GM12878 (cell line): ENCODE data around the gene HPX. TPM values are rescaled to one million over a fixed set of nuclear protein-coding genes. Genes with fewer than 3 reads are reported as not detected.

Experiments used
- ATAC-seq: fragments of 200-7000 bp; cut with Tn5 transposase; 3 replicates; pipeline ENCODE4 v1.9.1; 2020; ENCODE audit warnings: mild to moderate bottlenecking, moderate library complexity
- BruUV-seq: library from RNA; stranded (reverse); fragments of 400-500 nt; replicated peaks from 2 replicates; lab custom pipeline; 2021; lab: Mats Ljungman, UMichigan
- CTCF ChIA-PET: fragments of 300-600 bp; sonication (Branson Sonifier 250); formaldehyde crosslinking; extraction: SDS; loops from one replicate; lab custom pipeline; 2021; ENCODE audit warnings: inconsistent platforms; lab: Yijun Ruan, JAX
- POLR2A ChIA-PET: fragments of 350-600 bp; formaldehyde crosslinking; extraction: SDS; loops from one replicate; lab custom pipeline; 2021; ENCODE audit warnings: inconsistent platforms; lab: Charles Lee
- RAD21 ChIA-PET: fragments of 300-600 bp; sonication (Branson Sonifier 250); formaldehyde crosslinking; loops from one replicate; lab custom pipeline; 2023; ENCODE audit warnings: antibody characterized with exemption; ENCODE audit not compliant: unreplicated experiment; lab: Charles Lee
- SMC1A ChIA-PET: fragments of 300-600 bp; sonication (Branson Sonifier 250); formaldehyde crosslinking; loops from one replicate; lab custom pipeline; 2023; ENCODE audit not compliant: unreplicated experiment, uncharacterized antibody; lab: Charles Lee
- DNase-seq: peaks from one replicate; pipeline ENCODE4 v3.0.0-alpha.2; 2011; ENCODE audit warnings: low read depth, low spot score
- FAIRE-seq: peaks from 3 replicates; lab custom pipeline; 2011; peaks lifted over from hg19 to GRCh38; lab: Jason Lieb, UNC
- H2AFZ ChIP-seq: 2 replicates; pipeline ENCODE4 v1.6.0; 2011; ENCODE audit warnings: low read depth, low read length, control low read depth; ENCODE audit not compliant: control insufficient read depth
- H3K27ac ChIP-seq: 2 replicates; pipeline ENCODE4 v1.5.1; 2011; ENCODE audit warnings: control low read depth; ENCODE audit not compliant: control insufficient read depth, insufficient read depth
- H3K27me3 ChIP-seq, 2 experiments: replicated peaks in 1 of 2; 2 replicates each; pipeline versions ENCODE4 v1.6.0 to v1.6.1; 2011; ENCODE audit warnings: low read length in 1 of 2; ENCODE audit not compliant: control insufficient read depth in 2 of 2, insufficient read depth in 2 of 2
- H3K36me3 ChIP-seq, 2 experiments: 2 replicates each; pipeline ENCODE4 v1.5.1; 2011; ENCODE audit warnings: low read length in 1 of 2; ENCODE audit not compliant: control insufficient read depth in 2 of 2, insufficient read depth in 2 of 2
- H3K4me1 ChIP-seq: 2 replicates; pipeline ENCODE4 v1.6.1; 2011; ENCODE audit warnings: mild to moderate bottlenecking, low read length, moderate library complexity, mixed read lengths; ENCODE audit not compliant: control insufficient read depth, insufficient read depth
- H3K4me2 ChIP-seq: 2 replicates; pipeline ENCODE4 v1.6.0; 2011; ENCODE audit warnings: control low read depth; ENCODE audit not compliant: control insufficient read depth, insufficient read depth
- H3K4me3 ChIP-seq: fragments of 200-600 bp; sonication (generic); 2 replicates; pipeline ENCODE4 v1.5.1; 2016
- H3K79me2 ChIP-seq: 2 replicates; pipeline ENCODE4 v1.6.0; 2011; ENCODE audit warnings: low read length; ENCODE audit not compliant: control insufficient read depth, insufficient read depth
- H3K9ac ChIP-seq: 2 replicates; pipeline ENCODE4 v1.8.0; 2011; ENCODE audit warnings: low read length, control low read depth, mixed read lengths; ENCODE audit not compliant: control insufficient read depth, insufficient read depth
- H3K9me3 ChIP-seq: replicated peaks from 3 replicates; pipeline ENCODE4 v1.5.1; 2011; ENCODE audit warnings: mild to moderate bottlenecking, low read length; ENCODE audit not compliant: control insufficient read depth, insufficient read depth
- H4K20me1 ChIP-seq: 2 replicates; pipeline ENCODE4 v1.6.0; 2011; ENCODE audit not compliant: control insufficient read depth, insufficient read depth
- CREB1 ChIP-seq: IDR thresholded peaks from 2 replicates; pipeline ENCODE4 v1.6.1; 2012; ENCODE audit warnings: low read depth, mild to moderate bottlenecking, inconsistent platforms
- SPI1 ChIP-seq: IDR thresholded peaks from 2 replicates; pipeline ENCODE4 v1.6.1; 2011; ENCODE audit warnings: low read depth, mild to moderate bottlenecking, low read length, moderate library complexity, borderline replicate concordance; ENCODE audit not compliant: insufficient read depth
- STAT1 ChIP-seq: fragments of 450-650 bp; conservative IDR thresholded peaks from 2 replicates; pipeline ENCODE4 v1.6.1; 2014; ENCODE audit warnings: antibody characterized with exemption, mild to moderate bottlenecking
- YBX1 ChIP-seq: fragments of 450-650 bp; IDR thresholded peaks from 2 replicates; pipeline ENCODE4 v1.6.1; 2016; ENCODE audit warnings: antibody characterized with exemption
- ZNF274 ChIP-seq: IDR thresholded peaks from one replicate; pipeline ENCODE4 v1.8.0; 2011; ENCODE audit not compliant: insufficient read length, insufficient read depth
- WGBS: methylation state at CpG from one replicate; pipeline ENCODE4 v1.1.6; 2016; ENCODE audit warnings: low lambda C conversion rate; ENCODE audit not compliant: insufficient replicate concordance, insufficient coverage; ENCODE audit errors: missing lambda C conversion rate; 5-methylcytosine and 5-hydroxymethylcytosine counted together
- in situ Hi-C: fragments of 300-500 bp; cut with MboI; formaldehyde crosslinking; loops from 9 replicates; pipeline ENCODE4 v1.14.3; 2018; ENCODE audit warnings: mixed read lengths
- intact Hi-C: fragments of 100-400 bp; cut with micrococcal nuclease; formaldehyde crosslinking; loops from one replicate; pipeline ENCODE4 v1.14.2; 2022; ENCODE audit not compliant: unreplicated experiment
- polyA plus RNA-seq, 11 experiments: library from polyadenylated mRNA; depleted of rRNA in 4 of 11; unstranded in 6 of 11; stranded (reverse) in 5 of 11; fragments of >200 nt; fragmentation: Nextera tagmentation in 4 of 11; fragmentation: Illumina TruSeq in 1 of 11; extraction: Ambion mirVana in 4 of 11; extraction: Trizol in 1 of 11; gene quantifications; 1 replicate in 1 of 11; 2 replicates in 10 of 11; pipeline versions ENCODE4 v1.2.1 to v1.2.3, GENCODE V29; 2011 to 2016; ENCODE audit warnings: inconsistent platforms in 2 of 11, missing spikeins in 2 of 11, low read depth in 1 of 11
- total RNA-seq, 4 experiments: library from RNA; depleted of rRNA in 3 of 4; stranded (reverse); fragments of >200 nt in 3 of 4; fragmentation: Illumina TruSeq in 1 of 4; extraction: Trizol in 1 of 4; gene quantifications; 2 replicates each; pipeline versions ENCODE4 v1.2.1 to v1.2.3, GENCODE V29; 2013 to 2021
- TF ChIP-seq, protein P1 (sequence below): IDR thresholded peaks from 2 replicates; pipeline ENCODE4 v1.6.1; 2012; ENCODE audit warnings: low read depth, low read length, improper control_type of control experiment

The HPX gene
- total and polyA plus RNA-seq, 10 of the 15 experiments (the other 5 are each of a cell fraction or from before 2014, with no cell fraction given): 0.08 to 1.7 (median 0.18) TPM; not detected in 1

DNA sequence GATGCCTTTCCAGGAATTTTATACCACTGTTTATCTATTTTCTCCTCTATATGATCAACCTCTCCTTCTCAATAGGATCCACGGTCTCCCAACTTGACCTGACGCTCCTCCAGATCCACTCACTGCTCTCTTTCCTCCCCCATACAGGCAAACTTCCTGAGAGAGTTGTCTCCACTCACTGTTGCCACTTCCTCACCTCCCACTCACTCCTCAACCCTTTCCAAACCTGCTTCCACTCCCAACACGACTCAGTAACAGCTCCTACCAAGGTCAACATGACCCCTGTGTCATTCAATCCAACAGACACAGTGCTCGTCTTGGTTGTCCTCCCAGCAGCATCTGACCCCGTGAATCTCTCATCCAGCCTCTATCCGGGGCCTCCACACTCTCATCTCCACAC, 25.0 kb downstream of the HPX start:
- Histone ChIP-seq H4K20me1 (no peaks in the 10 kb centered on the region; the same call in 1 of the 2 replicates), H3K9ac (no peak overlapping the region), H3K4me1 (peaks cover 8% of the 10 kb centered on the region), H3K79me2 (no peaks in the 10 kb centered on the region), H2AFZ (no peak overlapping the region), H3K36me3 (no peaks in the 10 kb centered on the region), H3K4me2 (no peak overlapping the region), H3K27me3 (peaks cover 4 to 9% of the 10 kb centered on the region in 2 experiments; a peak in 3 of 4 replicates), H3K27ac (no peak overlapping the region), H3K4me3 (no peak overlapping the region), H3K9me3 (no peaks in the 10 kb centered on the region)
- SMC1A ChIA-PET: interaction anchor here (1.0 kb wide), 1 partner anchor 11 kb away, joined by 3 read pairs; no protein-coding TSS in a partner anchor
- whole genome bisulfite sequencing: 56% methylated on average over 6 of the region's 6 CpGs
- DNase-seq: no peak
- ATAC-seq: no peak
- intact Hi-C loops (no loop called here), in situ Hi-C loops (no loop called here)
- CTCF ChIA-PET: interaction anchor here (1.5 kb wide), 1 partner anchor 37 kb away, joined by 3 read pairs; no protein-coding TSS in a partner anchor
- TF ChIP-seq ZNF274 (no peak), YBX1 (no peak), STAT1 (no peak)
- TF ChIP-seq, protein P1, sequence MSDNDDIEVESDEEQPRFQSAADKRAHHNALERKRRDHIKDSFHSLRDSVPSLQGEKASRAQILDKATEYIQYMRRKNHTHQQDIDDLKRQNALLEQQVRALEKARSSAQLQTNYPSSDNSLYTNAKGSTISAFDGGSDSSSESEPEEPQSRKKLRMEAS: no peak
- no TSS peak for BruUV-seq
- FAIRE-seq: no peak
- RAD21 ChIA-PET: no interaction called here
- POLR2A ChIA-PET: no interaction called here

- intact Hi-C loops (no loop called here), in situ Hi-C loops (no loop called here)
- Histone ChIP-seq H3K9me3 (no peaks in the 10 kb centered on the region), H3K4me1 (peaks cover 8% of the 10 kb centered on the region), H3K4me3 (no peak overlapping the region), H3K9ac (no peak overlapping the region), H3K27ac (no peak overlapping the region), H3K4me2 (peak overlapping the region; percentile 15; the same call in 1 of the 2 replicates), H3K36me3 (no peaks in the 10 kb centered on the region), H2AFZ (no peak overlapping the region), H4K20me1 (no peaks in the 10 kb centered on the region; the same call in 1 of the 2 replicates), H3K27me3 (peaks cover 4 to 9% of the 10 kb centered on the region in 2 experiments; a peak in 3 of 4 replicates)
- WGBS: 0% methylated on average over 3 of the region's 3 CpGs
- ChIA-PET RAD21 (no interaction called here), POLR2A (no interaction called here), SMC1A (no interaction called here), CTCF (interaction anchor here (0.5 to 1.5 kb wide), 2 partner anchors 36 to 117 kb away, joined by 3 read pairs; no protein-coding TSS in a partner anchor)
- BruUV-seq: no TSS peak
- no peak for FAIRE-seq
- ATAC-seq: peak; percentile 33
- no peak for DNase-seq
- TF ChIP-seq CREB1 (no peak), SPI1 (peak; percentile 13; the same call in 1 of the 2 replicates)
- TF ChIP-seq, all 136 proteins: peak for 1
- H3K79me2 ChIP-seq: no peaks in the 10 kb centered on the region
Measured at GRCh38 chr11:6414874-6415328, 25.9 kb downstream of the HPX start.
